Gastrocnemius medialis (tissue), 4 donors: Measurements from ENCODE around the gene ARSB.

Source experiments
- POLR2A ChIP-seq, 2 donors: fragments of 450-650 bp; IDR thresholded peaks; one replicate each; pipeline ENCODE4 v1.6.1; 2017; ENCODE audit warnings: antibody characterized with exemption in 2 of 2, mild to moderate bottlenecking in 2 of 2, moderate library complexity in 2 of 2
- TF ChIP-seq, protein P1 (sequence below), 5 experiments: fragments of 450-650 bp in 3 of 5; fragments of 200-600 bp in 2 of 5; sonication (generic) in 2 of 5; IDR thresholded peaks in 4 of 5; conservative IDR thresholded peaks in 1 of 5; 1 replicate in 4 of 5; 2 replicates in 1 of 5; pipeline ENCODE4 v1.5.1; 2016 to 2019; ENCODE audit warnings: antibody characterized with exemption in 5 of 5, mild to moderate bottlenecking in 3 of 5, moderate library complexity in 3 of 5

DNA sequence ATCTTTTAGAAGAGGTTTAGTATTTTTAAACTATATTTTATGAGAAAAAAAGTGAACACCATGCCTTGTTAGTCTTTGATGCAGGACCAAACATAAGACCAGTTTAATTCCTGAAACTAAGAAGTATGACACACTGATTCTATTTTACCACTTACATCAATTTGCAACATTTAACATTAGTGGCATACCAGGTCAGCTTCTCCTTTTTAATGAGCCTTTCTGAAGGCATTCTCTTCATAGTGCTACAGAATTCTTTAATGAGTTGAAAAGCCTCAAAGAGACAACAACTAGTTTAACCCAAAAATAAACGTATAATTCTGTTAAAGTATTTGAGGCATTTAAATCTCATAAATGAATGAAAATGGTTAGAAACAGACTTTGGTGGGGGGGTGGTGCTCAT lies 28.2 kb downstream of the ARSB start:
- TF ChIP-seq, protein P1, sequence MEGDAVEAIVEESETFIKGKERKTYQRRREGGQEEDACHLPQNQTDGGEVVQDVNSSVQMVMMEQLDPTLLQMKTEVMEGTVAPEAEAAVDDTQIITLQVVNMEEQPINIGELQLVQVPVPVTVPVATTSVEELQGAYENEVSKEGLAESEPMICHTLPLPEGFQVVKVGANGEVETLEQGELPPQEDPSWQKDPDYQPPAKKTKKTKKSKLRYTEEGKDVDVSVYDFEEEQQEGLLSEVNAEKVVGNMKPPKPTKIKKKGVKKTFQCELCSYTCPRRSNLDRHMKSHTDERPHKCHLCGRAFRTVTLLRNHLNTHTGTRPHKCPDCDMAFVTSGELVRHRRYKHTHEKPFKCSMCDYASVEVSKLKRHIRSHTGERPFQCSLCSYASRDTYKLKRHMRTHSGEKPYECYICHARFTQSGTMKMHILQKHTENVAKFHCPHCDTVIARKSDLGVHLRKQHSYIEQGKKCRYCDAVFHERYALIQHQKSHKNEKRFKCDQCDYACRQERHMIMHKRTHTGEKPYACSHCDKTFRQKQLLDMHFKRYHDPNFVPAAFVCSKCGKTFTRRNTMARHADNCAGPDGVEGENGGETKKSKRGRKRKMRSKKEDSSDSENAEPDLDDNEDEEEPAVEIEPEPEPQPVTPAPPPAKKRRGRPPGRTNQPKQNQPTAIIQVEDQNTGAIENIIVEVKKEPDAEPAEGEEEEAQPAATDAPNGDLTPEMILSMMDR (IDR thresholded peaks at IDR 0.05 in 4 of 5, conservative IDR thresholded peaks at IDR 0.05 in 1 of 5) = no peak
- no peak for TF ChIP-seq POLR2A (IDR thresholded peaks at IDR 0.05)
